Fibroblast of lung (primary cell): Measurements from ENCODE around the gene TEX13D. TPM values are rescaled to one million over a fixed set of nuclear protein-coding genes. Genes with fewer than 3 reads are reported as not detected.

Source experiments
- DNase-seq, 2 donors: peaks; one replicate each; pipeline versions ENCODE4 v3.0.0 to v3.0.0-alpha.2; 2010; ENCODE audit warnings: low read depth in 2 of 2
- H2AFZ ChIP-seq: 2 replicates; pipeline ENCODE4 v1.5.1; 2012; ENCODE audit warnings: low read length, control low read depth, inconsistent platforms
- H3K27ac ChIP-seq: 2 replicates; pipeline ENCODE4 v1.5.1; 2011; ENCODE audit warnings: low read length, control low read depth; ENCODE audit not compliant: insufficient read depth
- H3K27me3 ChIP-seq: 2 replicates; pipeline ENCODE4 v1.5.1; 2011; ENCODE audit warnings: mild to moderate bottlenecking, low read length; ENCODE audit not compliant: control insufficient read depth, insufficient read depth
- H3K36me3 ChIP-seq: 2 replicates; pipeline ENCODE4 v1.5.1; 2011; ENCODE audit warnings: low read length; ENCODE audit not compliant: control insufficient read depth, insufficient read depth
- H3K4me1 ChIP-seq: 2 replicates; pipeline ENCODE4 v1.5.1; 2011; ENCODE audit warnings: low read length; ENCODE audit not compliant: control insufficient read depth, insufficient read depth; ENCODE audit errors: extremely low read depth
- H3K4me2 ChIP-seq: 2 replicates; pipeline ENCODE4 v1.5.1; 2011; ENCODE audit warnings: low read length, control low read depth; ENCODE audit not compliant: insufficient read depth; ENCODE audit errors: extremely low read depth
- H3K4me3 ChIP-seq, 4 experiments: fragments of 200-600 bp in 1 of 4; sonication (generic) in 1 of 4; replicated peaks in 1 of 4; 2 replicates each; pipeline ENCODE4 v1.5.1; 2011 to 2016; ENCODE audit warnings: low read length in 4 of 4, low read depth in 3 of 4, mild to moderate bottlenecking in 3 of 4, control low read depth in 2 of 4, inconsistent platforms in 1 of 4, mixed read lengths in 1 of 4; ENCODE audit not compliant: insufficient read depth in 1 of 4; ENCODE audit errors: control extremely low read depth in 1 of 4
- H3K79me2 ChIP-seq: 2 replicates; pipeline ENCODE4 v1.5.1; 2012; ENCODE audit warnings: mild to moderate bottlenecking, low read length, inconsistent platforms; ENCODE audit not compliant: control insufficient read depth, insufficient read depth
- H3K9ac ChIP-seq: 2 replicates; pipeline ENCODE4 v1.5.1; 2011; ENCODE audit warnings: mild to moderate bottlenecking, low read length, control low read depth; ENCODE audit not compliant: insufficient read depth
- H3K9me3 ChIP-seq: 2 replicates; pipeline ENCODE4 v1.5.1; 2012; ENCODE audit warnings: low read depth, low read length; ENCODE audit not compliant: control insufficient read depth, insufficient read depth
- H4K20me1 ChIP-seq: 2 replicates; pipeline ENCODE4 v1.5.1; 2011; ENCODE audit warnings: low read length; ENCODE audit not compliant: control insufficient read depth, insufficient read depth; ENCODE audit errors: extremely low read depth
- CTCF ChIP-seq, 2 donors: IDR thresholded peaks in 1 of 2; conservative IDR thresholded peaks in 1 of 2; 1 replicate in 1 of 2; 2 replicates in 1 of 2; pipeline ENCODE4 v1.5.1; 2011 to 2012; ENCODE audit warnings: low read length in 2 of 2, control low read depth in 1 of 2, inconsistent platforms in 1 of 2, low read depth in 1 of 2, mild to moderate bottlenecking in 1 of 2
- EZH2 ChIP-seq: IDR thresholded peaks from 2 replicates; pipeline ENCODE4 v1.5.1; 2012; ENCODE audit warnings: low read length, control low read depth, mild to moderate bottlenecking; ENCODE audit errors: missing control alignments
- polyA plus RNA-seq, 2 donors: library from polyadenylated mRNA; depleted of rRNA in 1 of 2; stranded (reverse) in 1 of 2; unstranded in 1 of 2; fragments of >200 nt; gene quantifications; 2 replicates each; pipeline ENCODE4 v1.2.1, GENCODE V29; 2011 to 2012; ENCODE audit warnings: missing spikeins in 1 of 2
- total RNA-seq: library from RNA; depleted of rRNA; stranded (reverse); fragments of >200 nt; gene quantifications from 2 replicates; pipeline ENCODE4 v1.2.1, GENCODE V29; 2014

TEX13D gene
- total and polyA plus RNA-seq, 2 donors (not counting 1 experiment from before 2014, with no cell fraction given): not detected

GRCh38 chrX:124358800-124359383 lies 26.4 kb downstream of the TEX13D start:
- no peaks in the 10 kb centered on the region for H4K20me1 ChIP-seq
- H3K4me3 ChIP-seq: no peak overlapping the region
- no peaks in the 10 kb centered on the region for H3K9me3 ChIP-seq
- H3K27ac ChIP-seq: no peak overlapping the region
- H3K27me3 ChIP-seq: no peaks in the 10 kb centered on the region
- H2AFZ ChIP-seq: no peak overlapping the region
- TF ChIP-seq CTCF (conservative IDR thresholded peaks at IDR 0.05 in 1 of 2, IDR thresholded peaks at IDR 0.05 in 1 of 2; ENCODE audit: low read depth in 1 of 2, low read length in 2 of 2) (no peak), EZH2 (no peak)
- H3K9ac ChIP-seq: no peak overlapping the region
- no peak for DNase-seq
- no peak overlapping the region for H3K4me2 ChIP-seq
- H3K4me1 ChIP-seq: no peaks in the 10 kb centered on the region
- H3K79me2 ChIP-seq: no peaks in the 10 kb centered on the region
- no peaks in the 10 kb centered on the region for H3K36me3 ChIP-seq

DNA sequence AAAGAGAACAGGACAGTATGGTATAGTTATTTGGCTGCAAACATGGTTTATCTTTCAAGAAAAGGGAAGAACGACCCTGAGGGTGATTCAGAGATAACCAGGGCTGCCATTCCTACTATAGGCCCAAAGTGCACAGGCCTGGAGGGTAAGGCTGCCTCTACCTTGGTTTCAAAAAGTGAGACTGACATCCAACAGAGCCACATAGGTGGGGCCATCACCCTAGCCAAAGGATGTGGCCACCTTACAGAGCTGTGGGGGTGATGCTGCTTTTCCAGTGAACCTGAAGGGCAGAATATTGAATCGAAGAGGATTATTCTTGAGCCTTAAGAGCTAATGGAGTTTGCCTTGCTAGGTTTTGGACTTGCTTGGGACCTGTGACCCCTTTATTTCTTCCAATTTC lies 29.6 kb downstream of the TEX13D start:
- Histone ChIP-seq H3K4me2 (no peak overlapping the region), H3K4me1 (no peaks in the 10 kb centered on the region), H3K9me3 (no peaks in the 10 kb centered on the region), H3K27me3 (no peaks in the 10 kb centered on the region), H2AFZ (no peak overlapping the region), H3K79me2 (no peaks in the 10 kb centered on the region), H3K36me3 (no peaks in the 10 kb centered on the region), H3K9ac (no peak overlapping the region), H3K27ac (no peak overlapping the region), H4K20me1 (no peaks in the 10 kb centered on the region), H3K4me3 (no peak overlapping the region)
- no peak for DNase-seq
- TF ChIP-seq CTCF (conservative IDR thresholded peaks at IDR 0.05 in 1 of 2, IDR thresholded peaks at IDR 0.05 in 1 of 2; ENCODE audit: low read depth in 1 of 2, low read length in 2 of 2) (no peak), EZH2 (no peak)

DNA sequence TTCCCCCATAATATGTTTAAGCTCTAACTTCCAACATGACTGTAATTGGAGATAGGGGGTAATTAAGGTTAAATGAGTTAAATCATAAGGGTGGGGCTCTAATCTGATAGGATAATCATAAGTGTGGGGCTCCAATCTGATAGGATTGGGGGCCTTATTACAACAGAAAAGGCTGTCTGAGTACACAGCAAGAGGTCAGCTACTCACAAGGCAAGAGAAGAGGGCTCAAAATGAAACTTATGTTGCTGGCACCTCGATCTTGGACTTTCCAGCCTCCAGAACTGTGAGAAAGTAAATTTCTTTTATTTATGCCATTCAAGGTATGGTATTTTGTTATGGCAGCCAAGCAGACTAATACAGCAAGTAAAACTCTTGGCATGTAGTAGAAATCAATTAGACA lies 30.3 kb downstream of the TEX13D start:
- Histone ChIP-seq H3K9me3 (no peaks in the 10 kb centered on the region), H3K36me3 (no peaks in the 10 kb centered on the region), H2AFZ (no peak overlapping the region), H3K79me2 (no peaks in the 10 kb centered on the region), H3K4me1 (no peaks in the 10 kb centered on the region), H3K27me3 (no peaks in the 10 kb centered on the region), H3K27ac (no peak overlapping the region), H3K4me3 (no peak overlapping the region), H3K9ac (no peak overlapping the region), H3K4me2 (no peak overlapping the region), H4K20me1 (no peaks in the 10 kb centered on the region)
- no peak for DNase-seq
- no peak for TF ChIP-seq EZH2
- TF ChIP-seq CTCF (conservative IDR thresholded peaks at IDR 0.05 in 1 of 2, IDR thresholded peaks at IDR 0.05 in 1 of 2; ENCODE audit: low read depth in 1 of 2, low read length in 2 of 2): no peak
